Coronary artery (tissue), 2 donors: ENCODE results near the gene MCTP1.
A peak's percentile ranks its signal among the peaks of the same experiment; 100 is the strongest.

Experiments
- DNase-seq: peaks from one replicate; pipeline ENCODE4 v3.0.0-alpha.2; 2017; ENCODE audit warnings: low spot score
- H3K27ac ChIP-seq, 2 donors: fragments of 200-600 bp; sonication (generic); one replicate each; pipeline ENCODE4 v1.5.1; 2016 to 2019
- H3K4me3 ChIP-seq: fragments of 200-600 bp; sonication (generic); 2 replicates; pipeline ENCODE4 v1.5.1; 2016; ENCODE audit warnings: mild to moderate bottlenecking, moderate library complexity
- CTCF ChIP-seq: fragments of 200-600 bp; sonication (generic); IDR thresholded peaks from one replicate; pipeline ENCODE4 v1.5.1; 2019; ENCODE audit warnings: antibody characterized with exemption

MCTP1 gene

DNA sequence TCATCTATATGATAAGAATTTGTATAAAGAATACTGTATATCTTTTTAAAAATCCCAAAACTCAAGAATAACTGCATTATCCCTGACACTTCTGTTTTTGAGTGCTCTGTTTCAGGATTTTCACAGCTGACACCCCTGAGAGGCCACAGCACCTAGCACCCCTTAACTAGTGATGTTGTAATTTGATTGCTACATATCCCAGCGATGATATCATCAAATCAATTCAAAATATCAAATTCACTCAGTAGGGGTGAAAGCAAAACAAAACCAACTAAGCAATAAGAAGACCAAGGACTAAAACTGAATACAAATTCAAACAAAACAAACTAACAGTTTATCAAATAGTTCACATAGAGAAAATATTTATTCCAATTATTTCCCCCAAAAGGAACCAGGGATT lies 184.3 kb downstream of the MCTP1 start:
- no peak overlapping the region for H3K4me3 ChIP-seq
- no peak for TF ChIP-seq CTCF
- DNase-seq, result no peak
- no peak overlapping the region for H3K27ac ChIP-seq

DNA sequence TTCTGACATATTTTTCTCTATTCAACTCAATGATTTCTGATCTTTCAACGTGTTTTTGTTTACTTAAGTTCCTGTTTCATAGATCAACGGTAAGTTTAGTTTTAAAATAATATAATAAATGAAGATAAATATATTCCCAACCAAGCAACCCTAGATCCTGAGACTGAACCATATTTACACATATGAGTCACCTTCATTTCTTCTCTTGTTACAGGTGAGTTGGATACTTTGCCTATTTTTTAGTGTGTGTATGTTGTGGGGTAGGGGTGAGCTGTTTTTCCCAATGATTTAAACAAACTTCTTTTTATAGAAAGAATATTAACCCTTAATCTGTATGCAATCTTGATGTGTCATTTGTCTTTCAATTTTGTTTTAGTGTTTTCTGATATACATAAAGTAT lies 186.9 kb downstream of the MCTP1 start:
- Histone ChIP-seq H3K4me3 (no peak overlapping the region), H3K27ac (no peak overlapping the region)
- TF ChIP-seq CTCF, result no peak
- no peak for DNase-seq

DNA sequence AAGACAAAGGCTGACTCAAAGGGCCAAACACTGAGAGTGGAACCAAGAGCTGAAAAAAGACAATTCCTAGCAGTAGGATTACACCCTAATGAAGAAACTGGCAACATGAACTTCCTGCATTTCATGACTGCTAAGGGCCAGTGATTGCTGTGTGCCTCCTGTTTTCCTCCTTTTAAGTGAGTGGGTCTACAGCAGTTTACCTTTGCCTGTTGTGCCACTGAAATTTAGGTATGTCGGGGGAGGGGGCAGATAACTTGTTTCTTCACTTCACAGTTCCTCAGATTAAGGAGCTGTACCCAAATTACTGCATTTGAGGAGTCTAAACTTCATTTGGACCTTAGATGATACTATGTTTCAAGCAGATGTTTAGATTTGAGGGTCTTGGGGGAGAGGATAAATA lies 191.7 kb downstream of the MCTP1 start:
- H3K27ac ChIP-seq, result no peak overlapping the region
- DNase-seq, result no peak
- H3K4me3 ChIP-seq, result no peak overlapping the region
- TF ChIP-seq CTCF, result no peak

DNA sequence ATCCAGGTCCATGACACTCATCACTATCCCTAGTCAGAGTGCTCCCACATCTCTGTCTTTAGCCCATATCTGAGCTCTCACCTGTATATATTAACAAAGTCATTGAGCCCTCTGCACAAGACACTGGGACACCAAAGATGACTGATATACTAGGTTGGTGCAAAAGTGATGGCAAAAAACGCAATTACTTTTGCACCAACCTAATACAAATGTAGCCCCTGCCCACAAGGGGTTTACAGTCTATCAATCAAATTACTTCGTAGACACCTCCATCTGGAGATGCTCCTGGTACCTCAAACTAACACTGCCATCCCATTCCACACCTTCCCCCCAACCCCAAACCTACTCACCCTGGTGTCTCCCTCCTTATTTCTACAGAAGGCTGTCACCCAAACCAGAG lies 194.1 kb downstream of the MCTP1 start:
- Histone ChIP-seq H3K27ac (no peak overlapping the region), H3K4me3 (no peak overlapping the region)

DNA sequence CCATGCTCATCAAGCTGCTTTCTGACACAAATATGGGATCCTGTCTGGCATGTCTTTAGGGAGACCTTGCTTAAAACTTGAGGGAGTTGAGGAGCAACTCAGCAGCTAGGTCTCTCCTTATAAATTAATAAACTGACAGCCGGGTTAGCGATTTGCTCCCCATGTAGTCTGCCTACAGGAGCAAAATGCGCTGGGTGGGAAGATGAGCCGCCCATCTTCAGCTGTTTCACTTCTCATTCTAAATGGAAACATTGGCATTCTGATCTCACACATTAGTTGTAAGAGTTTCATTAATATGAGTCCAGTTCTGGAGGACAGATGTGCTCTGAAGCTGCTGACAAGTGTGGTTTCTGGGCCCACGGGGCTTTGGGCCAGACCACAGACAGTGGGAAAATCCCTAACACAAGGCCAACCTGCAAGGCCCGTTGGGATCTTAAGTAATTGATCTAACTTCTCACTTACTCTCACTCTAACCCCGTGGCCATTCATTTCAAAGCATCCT lies 197.0 kb downstream of the MCTP1 start:
- no peak for DNase-seq
- TF ChIP-seq CTCF, result no peak
- H3K27ac ChIP-seq, result peak overlapping the region in 1 of 2 donors; percentile 59
- H3K4me3 ChIP-seq, result no peak overlapping the region

More for the DNA sequence above, 194.1 kb downstream of the MCTP1 start:
- DNase-seq, result no peak
- TF ChIP-seq CTCF, result no peak

- peak overlapping the region in 1 of 2 donors; percentile 59 for H3K27ac ChIP-seq
- DNase-seq, result no peak
- no peak for TF ChIP-seq CTCF
These were observed 197.7 kb downstream of the MCTP1 start for GRCh38 chr5:95086927-95087815.

GRCh38 chr5:95084757-95085156 lies 200.1 kb downstream of the MCTP1 start:
- TF ChIP-seq CTCF, result no peak
- Histone ChIP-seq H3K4me3 (no peak overlapping the region), H3K27ac (no peak overlapping the region)
- no peak for DNase-seq

More at GRCh38 chr5:95086927-95087815, 197.7 kb downstream of the MCTP1 start:
- H3K4me3 ChIP-seq, result no peak overlapping the region
